Immature natural killer cell (primary cell): ENCODE measurements around the gene FNDC5. TPM values are rescaled to one million over a fixed set of nuclear protein-coding genes. Genes with fewer than 3 reads are reported as not detected.
A peak's percentile ranks its signal among the peaks of the same experiment; 100 is the strongest.
"Not testable (repeated sequence)": the region's sequence is repeated elsewhere in the genome, so short reads cannot be mapped to it uniquely, and the experiment has no call there.

Source experiments
- DNase-seq, 3 donors: peaks; one replicate each; pipeline ENCODE4 v3.0.0; 2022; ENCODE audit warnings: mixed read lengths in 1 of 3
- H3K27ac Mint-ChIP-seq, 6 donors: one replicate each; pipeline ENCODE4 v1.8.0; 2020; ENCODE audit warnings: mixed read lengths in 6 of 6, mild to moderate bottlenecking in 5 of 6, inconsistent platforms in 4 of 6, moderate library complexity in 3 of 6
- H3K27me3 Mint-ChIP-seq, 3 donors: one replicate each; pipeline ENCODE4 v1.8.0; 2020 to 2021; ENCODE audit warnings: low read depth in 3 of 3, mild to moderate bottlenecking in 3 of 3, mixed read lengths in 3 of 3, moderate library complexity in 3 of 3, inconsistent platforms in 1 of 3
- H3K36me3 Mint-ChIP-seq, 3 donors: one replicate each; pipeline ENCODE4 v1.8.0; 2020; ENCODE audit warnings: mixed read lengths in 3 of 3, inconsistent platforms in 2 of 3, mild to moderate bottlenecking in 2 of 3
- H3K4me1 Mint-ChIP-seq, 2 donors: one replicate each; pipeline ENCODE4 v1.8.0; 2020; ENCODE audit warnings: inconsistent platforms in 2 of 2, mild to moderate bottlenecking in 2 of 2, mixed read lengths in 2 of 2, moderate library complexity in 1 of 2
- H3K4me3 Mint-ChIP-seq, 5 donors: one replicate each; pipeline ENCODE4 v1.8.0; 2020; ENCODE audit warnings: mild to moderate bottlenecking in 5 of 5, mixed read lengths in 5 of 5, inconsistent platforms in 3 of 5, moderate library complexity in 3 of 5
- H3K9me3 Mint-ChIP-seq, 6 donors: one replicate each; pipeline ENCODE4 v1.8.0; 2020; ENCODE audit warnings: mild to moderate bottlenecking in 6 of 6, mixed read lengths in 6 of 6, inconsistent platforms in 4 of 6, moderate library complexity in 3 of 6
- polyA plus RNA-seq, 3 donors: library from polyadenylated mRNA; unstranded; fragments of 300-500 nt; fragmentation: Illumina TruSeq; gene quantifications; one replicate each; pipeline ENCODE4 v1.2.3, GENCODE V29; 2021

FNDC5 gene
- not detected for polyA plus RNA-seq

GRCh38 chr1:32870615-32871363 lies at the start of gene FNDC5:
Gene FNDC5, minus strand, starts transcription at chr1:32870912.
- Mint-ChIP-seq H3K4me3 (peak within 1 kb of the TSS; percentile 73 to 81 (median 75)), H3K27me3 (peaks cover 10 to 19% (median 16%) of the 10 kb centered on the region in 3 donors), H3K36me3 (peaks cover 7 to 15% (median 14%) of the 10 kb centered on the region in 3 donors), H3K4me1 (peaks cover 11 to 15% of the 10 kb centered on the region in 2 donors), H3K27ac (peak within 1 kb of the TSS in 1 of 6 donors; percentile 32), H3K9me3 (no peaks in the 10 kb centered on the region)
- DNase-seq = no peak

- H3K27ac Mint-ChIP-seq = no peak overlapping the region
- H3K4me1 Mint-ChIP-seq = peaks cover 11 to 19% of the 10 kb centered on the region in 2 donors
- no peaks in the 10 kb centered on the region for H3K36me3 Mint-ChIP-seq
- no peak overlapping the region for H3K4me3 Mint-ChIP-seq
- peaks cover 19 to 51% (median 22%) of the 10 kb centered on the region in 3 donors for H3K27me3 Mint-ChIP-seq
- no peak for DNase-seq
- H3K9me3 Mint-ChIP-seq = no peaks in the 10 kb centered on the region
These were observed 49.4 kb upstream of the FNDC5 start for GRCh38 chr1:32919811-32920733.

GRCh38 chr1:32918179-32918578 lies 47.5 kb upstream of the FNDC5 start:
- Mint-ChIP-seq H3K27me3 (peaks cover 10 to 41% (median 22%) of the 10 kb centered on the region in 3 donors), H3K4me3 (no peak overlapping the region), H3K27ac (no peak overlapping the region), H3K9me3 (no peaks in the 10 kb centered on the region), H3K4me1 (peaks cover 6 to 11% of the 10 kb centered on the region in 2 donors), H3K36me3 (no peaks in the 10 kb centered on the region)
- DNase-seq = no peak

- no peaks in the 10 kb centered on the region for H3K36me3 Mint-ChIP-seq
- DNase-seq = peak; percentile 32 to 42 (median 41)
- peak overlapping the region in 1 of 5 donors; percentile 31 for H3K4me3 Mint-ChIP-seq
- no peak overlapping the region for H3K27ac Mint-ChIP-seq
- H3K27me3 Mint-ChIP-seq = peaks cover 8 to 34% (median 19%) of the 10 kb centered on the region in 3 donors
- no peaks in the 10 kb centered on the region for H3K9me3 Mint-ChIP-seq
- peaks cover 6 to 11% of the 10 kb centered on the region in 2 donors for H3K4me1 Mint-ChIP-seq
These were observed 46.8 kb upstream of the FNDC5 start for GRCh38 chr1:32917521-32917920.

- Mint-ChIP-seq H3K27ac (no peak overlapping the region), H3K27me3 (peaks cover 3 to 25% (median 12%) of the 10 kb centered on the region in 3 donors), H3K9me3 (no peaks in the 10 kb centered on the region), H3K36me3 (no peaks in the 10 kb centered on the region), H3K4me1 (peaks cover 6 to 11% of the 10 kb centered on the region in 2 donors), H3K4me3 (no peak overlapping the region)
- DNase-seq = no peak
These were observed 45.3 kb upstream of the FNDC5 start for GRCh38 chr1:32915766-32916706.

- no peaks in the 10 kb centered on the region for H3K9me3 Mint-ChIP-seq
- H3K4me1 Mint-ChIP-seq = no peaks in the 10 kb centered on the region
- no peak overlapping the region for H3K4me3 Mint-ChIP-seq
- DNase-seq = no peak
- no peaks in the 10 kb centered on the region for H3K36me3 Mint-ChIP-seq
- H3K27me3 Mint-ChIP-seq = peaks cover 0 to 6% (median 5%) of the 10 kb centered on the region in 3 donors
- no peak overlapping the region for H3K27ac Mint-ChIP-seq
These were observed 39.6 kb upstream of the FNDC5 start for GRCh38 chr1:32910319-32910718.

GRCh38 chr1:32907435-32907834 lies 36.7 kb upstream of the FNDC5 start:
- Mint-ChIP-seq H3K4me3 (no peak overlapping the region), H3K4me1 (peaks cover 0 to 4% of the 10 kb centered on the region in 2 donors), H3K27ac (no peak overlapping the region), H3K9me3 (peaks cover 0 to 3% (median 0%) of the 10 kb centered on the region in 6 donors), H3K27me3 (peaks cover 2 to 11% (median 7%) of the 10 kb centered on the region in 3 donors), H3K36me3 (no peaks in the 10 kb centered on the region)
- no peak for DNase-seq

- peaks cover 0 to 4% (median 0%) of the 10 kb centered on the region in 6 donors for H3K9me3 Mint-ChIP-seq
- peaks cover 4 to 14% (median 11%) of the 10 kb centered on the region in 3 donors for H3K27me3 Mint-ChIP-seq
- no peaks in the 10 kb centered on the region for H3K36me3 Mint-ChIP-seq
- no peak overlapping the region for H3K4me3 Mint-ChIP-seq
- H3K4me1 Mint-ChIP-seq = peaks cover 5 to 11% of the 10 kb centered on the region in 2 donors
- no peak for DNase-seq
- H3K27ac Mint-ChIP-seq = no peak overlapping the region
These were observed 35.9 kb upstream of the FNDC5 start for GRCh38 chr1:32906654-32907053.

- not testable (repeated sequence) for DNase-seq, H3K4me3 Mint-ChIP-seq, H3K36me3 Mint-ChIP-seq, H3K9me3 Mint-ChIP-seq, H3K27ac Mint-ChIP-seq
- H3K4me1 Mint-ChIP-seq = peaks cover 8 to 14% of the 10 kb centered on the region in 2 donors
- peaks cover 4 to 16% (median 11%) of the 10 kb centered on the region in 3 donors for H3K27me3 Mint-ChIP-seq
These were observed 34.9 kb upstream of the FNDC5 start for GRCh38 chr1:32905588-32905987.

- peaks cover 7 to 15% (median 13%) of the 10 kb centered on the region in 3 donors for H3K27me3 Mint-ChIP-seq
- H3K4me3 Mint-ChIP-seq = no peak overlapping the region
These were observed 34.1 kb upstream of the FNDC5 start for GRCh38 chr1:32904797-32905196.

GRCh38 chr1:32903991-32904785 lies 33.5 kb upstream of the FNDC5 start:
- Mint-ChIP-seq H3K27me3 (peaks cover 7 to 13% (median 13%) of the 10 kb centered on the region in 3 donors), H3K9me3 (peaks cover 0 to 5% (median 0%) of the 10 kb centered on the region in 6 donors), H3K27ac (no peak overlapping the region), H3K36me3 (no peaks in the 10 kb centered on the region), H3K4me1 (peaks cover 11 to 14% of the 10 kb centered on the region in 2 donors), H3K4me3 (peak overlapping the region in 1 of 5 donors; percentile 53)
- DNase-seq = no peak

More at GRCh38 chr1:32904797-32905196, 34.1 kb upstream of the FNDC5 start:
- Mint-ChIP-seq H3K27ac (no peak overlapping the region), H3K36me3 (no peaks in the 10 kb centered on the region), H3K4me1 (peaks cover 11 to 14% of the 10 kb centered on the region in 2 donors), H3K9me3 (peaks cover 0 to 5% (median 0%) of the 10 kb centered on the region in 6 donors)
- no peak for DNase-seq

- peaks cover 0 to 5% (median 0%) of the 10 kb centered on the region in 6 donors for H3K9me3 Mint-ChIP-seq
These were observed 31.8 kb upstream of the FNDC5 start for GRCh38 chr1:32902535-32902920.

More at GRCh38 chr1:32902535-32902920, 31.8 kb upstream of the FNDC5 start:
- Mint-ChIP-seq H3K27me3 (peaks cover 7 to 13% (median 10%) of the 10 kb centered on the region in 3 donors), H3K4me3 (peak overlapping the region; percentile 9 to 80 (median 74)), H3K36me3 (no peaks in the 10 kb centered on the region), H3K4me1 (peaks cover 11 to 14% of the 10 kb centered on the region in 2 donors), H3K27ac (no peak overlapping the region)
- DNase-seq = no peak
